ENCODE measurements around the gene KRTAP5-6.

Gene KRTAP5-6

DNA sequence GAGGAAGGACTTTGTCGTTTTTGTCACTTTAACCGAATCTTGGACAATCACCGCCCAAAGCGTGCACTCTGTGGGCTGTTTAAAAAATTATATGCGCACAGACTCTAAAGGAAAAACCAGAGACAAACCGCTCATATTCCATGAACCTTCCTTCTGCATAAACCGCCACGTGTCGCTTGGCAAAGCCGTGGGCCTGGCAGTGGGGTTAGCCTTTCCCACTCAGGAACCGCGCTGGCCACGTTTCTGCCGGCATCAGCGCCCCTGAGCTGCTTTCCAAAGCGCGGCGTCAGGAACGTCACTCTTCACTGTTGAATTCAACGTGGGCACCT is 44.6 kb upstream of the KRTAP5-6 start:
- Histone ChIP-seq H3K27me3 (ENCODE audit: insufficient read depth, low read depth) (peaks cover 88% of the 10 kb centered on the region), H2AFZ (ENCODE audit: low read depth) (no peak overlapping the region), H3K79me2 (ENCODE audit: insufficient read depth, low read depth) (no peaks in the 10 kb centered on the region), H3K4me3 (IDR thresholded peaks at IDR 0.05; ENCODE audit: insufficient read depth, low read depth, low read length) (no peak overlapping the region), H3K4me2 (no peak overlapping the region), H4K20me1 (ENCODE audit: insufficient read depth) (no peaks in the 10 kb centered on the region), H3K27ac (no peak overlapping the region), H3K36me3 (ENCODE audit: insufficient read depth) (no peaks in the 10 kb centered on the region), H3K4me1 (ENCODE audit: low read depth, poor library complexity, severe bottlenecking) (no peaks in the 10 kb centered on the region), H3K9ac (no peak overlapping the region)
- TF ChIP-seq, protein P1, sequence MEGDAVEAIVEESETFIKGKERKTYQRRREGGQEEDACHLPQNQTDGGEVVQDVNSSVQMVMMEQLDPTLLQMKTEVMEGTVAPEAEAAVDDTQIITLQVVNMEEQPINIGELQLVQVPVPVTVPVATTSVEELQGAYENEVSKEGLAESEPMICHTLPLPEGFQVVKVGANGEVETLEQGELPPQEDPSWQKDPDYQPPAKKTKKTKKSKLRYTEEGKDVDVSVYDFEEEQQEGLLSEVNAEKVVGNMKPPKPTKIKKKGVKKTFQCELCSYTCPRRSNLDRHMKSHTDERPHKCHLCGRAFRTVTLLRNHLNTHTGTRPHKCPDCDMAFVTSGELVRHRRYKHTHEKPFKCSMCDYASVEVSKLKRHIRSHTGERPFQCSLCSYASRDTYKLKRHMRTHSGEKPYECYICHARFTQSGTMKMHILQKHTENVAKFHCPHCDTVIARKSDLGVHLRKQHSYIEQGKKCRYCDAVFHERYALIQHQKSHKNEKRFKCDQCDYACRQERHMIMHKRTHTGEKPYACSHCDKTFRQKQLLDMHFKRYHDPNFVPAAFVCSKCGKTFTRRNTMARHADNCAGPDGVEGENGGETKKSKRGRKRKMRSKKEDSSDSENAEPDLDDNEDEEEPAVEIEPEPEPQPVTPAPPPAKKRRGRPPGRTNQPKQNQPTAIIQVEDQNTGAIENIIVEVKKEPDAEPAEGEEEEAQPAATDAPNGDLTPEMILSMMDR (conservative IDR thresholded peaks at IDR 0.05; ENCODE audit: low read depth, low read length), result no peak

DNA sequence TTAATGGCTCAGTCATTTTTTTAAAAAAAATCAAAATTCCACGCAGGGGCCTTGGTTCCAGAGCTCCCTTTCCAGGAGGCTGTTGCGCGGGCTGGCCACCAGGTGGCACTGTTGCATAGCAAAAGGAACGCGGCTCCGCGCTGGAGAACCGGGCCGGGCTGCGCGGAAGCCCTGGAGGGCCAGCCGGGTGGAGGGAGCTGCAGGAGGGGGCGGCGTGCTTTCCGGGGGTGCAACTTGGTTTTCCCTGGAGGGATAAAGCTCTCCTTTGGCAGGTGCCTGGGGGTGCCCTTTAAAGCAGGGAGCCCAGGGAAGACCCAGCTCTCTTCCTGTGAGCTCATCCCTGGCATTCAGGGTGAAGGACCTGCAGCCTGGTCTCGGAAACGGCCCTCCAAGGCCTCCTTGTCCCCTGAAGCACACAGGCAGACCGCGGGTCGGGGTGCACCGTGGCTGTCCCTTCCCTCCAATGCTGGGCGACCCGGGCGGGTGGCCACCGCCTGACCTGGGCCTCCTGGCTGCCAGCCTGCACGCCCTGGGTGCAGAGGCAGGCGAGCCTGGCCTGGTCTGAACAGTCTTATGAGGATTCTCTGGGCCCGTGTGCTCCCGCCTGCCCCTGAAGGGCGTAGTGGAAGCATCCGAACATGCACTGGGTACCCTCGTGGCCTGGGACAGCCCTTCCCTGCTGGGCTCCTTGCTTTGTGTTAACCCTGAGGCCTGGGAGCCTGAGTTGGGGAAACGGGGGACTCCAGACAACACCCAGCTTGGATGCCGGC is 44.0 kb upstream of the KRTAP5-6 start:
- H3K4me1 ChIP-seq (ENCODE audit: low read depth, poor library complexity, severe bottlenecking), result no peaks in the 10 kb centered on the region
- H3K27ac ChIP-seq, result no peak overlapping the region
- no peak overlapping the region for H3K4me2 ChIP-seq
- no peaks in the 10 kb centered on the region for H4K20me1 ChIP-seq (ENCODE audit: insufficient read depth)
- peaks cover 89% of the 10 kb centered on the region for H3K27me3 ChIP-seq (ENCODE audit: insufficient read depth, low read depth)
- H2AFZ ChIP-seq (ENCODE audit: low read depth), result no peak overlapping the region
- no peaks in the 10 kb centered on the region for H3K79me2 ChIP-seq (ENCODE audit: insufficient read depth, low read depth)
- H3K4me3 ChIP-seq (IDR thresholded peaks at IDR 0.05; ENCODE audit: insufficient read depth, low read depth, low read length), result no peak overlapping the region
- TF ChIP-seq, protein P1 (conservative IDR thresholded peaks at IDR 0.05; ENCODE audit: low read depth, low read length), result peak; percentile 89
- no peaks in the 10 kb centered on the region for H3K36me3 ChIP-seq (ENCODE audit: insufficient read depth)
- H3K9ac ChIP-seq, result no peak overlapping the region

DNA sequence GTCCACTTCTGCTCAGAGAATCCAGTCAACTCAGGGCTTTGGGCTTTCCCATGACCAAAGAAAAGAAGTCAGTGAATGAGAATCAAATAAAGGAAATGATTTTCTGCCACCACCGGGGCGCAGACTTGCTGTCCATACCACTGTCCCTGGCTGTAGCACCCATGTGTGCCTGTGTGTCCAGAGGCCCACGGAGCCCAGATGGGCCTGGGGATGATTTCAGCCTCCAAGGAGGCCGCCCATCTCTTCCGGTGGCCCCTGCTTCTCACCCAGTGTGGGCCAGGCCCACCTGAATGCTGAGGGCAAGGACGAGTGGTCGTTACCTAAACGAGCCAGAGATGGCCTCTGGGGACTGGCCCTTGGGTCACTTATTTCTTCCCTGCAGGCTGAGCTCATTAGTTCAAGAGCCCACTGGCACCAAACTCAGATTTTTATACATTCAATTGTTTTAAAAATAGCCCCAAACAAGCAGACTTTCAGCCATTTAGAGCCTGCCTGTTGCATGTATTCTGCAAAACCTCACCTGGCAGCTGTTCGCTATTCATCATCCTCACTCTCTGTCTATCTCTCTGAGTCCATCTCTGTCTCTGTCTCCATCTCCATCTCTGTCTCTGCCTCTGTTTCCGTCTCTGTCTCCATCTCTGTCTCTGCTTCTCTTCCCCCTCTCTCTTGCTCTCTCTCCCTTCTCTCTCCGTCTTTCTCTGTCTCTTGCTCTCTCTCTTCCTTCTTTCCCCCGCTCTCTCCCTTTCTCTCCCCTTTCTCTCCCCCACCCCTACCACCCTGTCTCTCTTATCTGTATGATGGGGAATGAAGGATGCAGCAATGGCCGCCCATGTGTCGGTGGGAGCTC is 43.2 kb upstream of the KRTAP5-6 start:
- H3K4me1 ChIP-seq (ENCODE audit: low read depth, poor library complexity, severe bottlenecking), result no peaks in the 10 kb centered on the region
- H3K27me3 ChIP-seq (ENCODE audit: insufficient read depth, low read depth), result peaks cover 87% of the 10 kb centered on the region
- no peak overlapping the region for H3K4me3 ChIP-seq (IDR thresholded peaks at IDR 0.05; ENCODE audit: insufficient read depth, low read depth, low read length)
- TF ChIP-seq, protein P1 (conservative IDR thresholded peaks at IDR 0.05; ENCODE audit: low read depth, low read length), result no peak
- H4K20me1 ChIP-seq (ENCODE audit: insufficient read depth), result no peaks in the 10 kb centered on the region
- no peak overlapping the region for H2AFZ ChIP-seq (ENCODE audit: low read depth)
- no peak overlapping the region for H3K9ac ChIP-seq
- no peaks in the 10 kb centered on the region for H3K36me3 ChIP-seq (ENCODE audit: insufficient read depth)
- no peak overlapping the region for H3K4me2 ChIP-seq
- no peaks in the 10 kb centered on the region for H3K79me2 ChIP-seq (ENCODE audit: insufficient read depth, low read depth)
- H3K27ac ChIP-seq, result no peak overlapping the region

DNA sequence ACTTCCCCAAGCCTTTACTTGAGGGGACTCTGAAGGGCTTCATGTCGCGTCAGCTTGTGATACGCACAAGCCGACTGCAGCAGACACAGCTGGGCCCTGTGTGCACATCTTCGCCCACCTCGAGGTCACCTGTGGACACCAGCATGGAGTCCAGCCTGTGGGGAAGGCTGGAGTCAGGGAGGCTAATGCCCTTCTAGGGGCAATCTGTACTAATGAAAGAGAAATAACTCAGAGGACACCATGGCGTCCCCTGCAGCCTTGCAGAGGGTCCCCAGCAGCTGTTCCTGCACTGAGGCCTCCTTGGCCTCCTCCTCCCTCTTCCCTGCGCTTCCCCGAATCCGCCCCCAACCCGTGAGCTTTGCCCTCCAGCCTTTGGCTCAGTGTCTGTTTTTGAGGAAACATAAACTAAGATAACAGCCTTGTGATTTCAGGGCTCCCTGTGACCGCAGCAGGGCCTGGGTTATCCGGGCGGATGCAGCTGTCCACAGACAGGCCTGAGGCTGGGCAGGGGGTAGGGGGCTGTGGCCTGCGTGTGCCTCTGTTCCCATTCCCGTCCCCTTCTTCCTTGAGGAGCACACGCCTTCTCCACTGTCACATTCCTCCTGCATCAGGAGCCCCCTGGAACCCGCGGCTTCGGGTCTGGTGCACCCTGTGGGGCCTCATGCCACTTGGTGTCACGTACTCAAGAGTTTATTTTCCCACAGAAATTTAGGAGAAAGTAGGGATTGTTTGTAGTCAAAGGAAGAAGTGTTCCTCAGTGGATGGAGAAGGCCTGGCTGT is 42.4 kb upstream of the KRTAP5-6 start:
- H3K27ac ChIP-seq, result no peak overlapping the region
- no peak overlapping the region for H2AFZ ChIP-seq (ENCODE audit: low read depth)
- TF ChIP-seq, protein P1 (conservative IDR thresholded peaks at IDR 0.05; ENCODE audit: low read depth, low read length), result no peak
- H4K20me1 ChIP-seq (ENCODE audit: insufficient read depth), result no peaks in the 10 kb centered on the region
- H3K4me3 ChIP-seq (IDR thresholded peaks at IDR 0.05; ENCODE audit: insufficient read depth, low read depth, low read length), result no peak overlapping the region
- H3K4me2 ChIP-seq, result no peak overlapping the region
- H3K79me2 ChIP-seq (ENCODE audit: insufficient read depth, low read depth), result no peaks in the 10 kb centered on the region
- H3K4me1 ChIP-seq (ENCODE audit: low read depth, poor library complexity, severe bottlenecking), result no peaks in the 10 kb centered on the region
- H3K9ac ChIP-seq, result no peak overlapping the region
- no peaks in the 10 kb centered on the region for H3K36me3 ChIP-seq (ENCODE audit: insufficient read depth)
- H3K27me3 ChIP-seq (ENCODE audit: insufficient read depth, low read depth), result peaks cover 87% of the 10 kb centered on the region

Measured in KMS-11 (cell line).